ENCODE measurements around the gene POC1A. TPM values are rescaled to one million over a fixed set of nuclear protein-coding genes. Genes with fewer than 3 reads are reported as not detected.
A peak's percentile ranks its signal among the peaks of the same experiment; 100 is the strongest.

POC1A gene
- total and polyA plus RNA-seq, 10 donors, result 1.6 to 4.4 (median 2.9) TPM

GRCh38 chr3:52109611-52110301 is 44.5 kb downstream of the POC1A start:
- DNase-seq, result peak; percentile 51
- Histone ChIP-seq H3K27ac (no peak overlapping the region), H3K9me3 (no peaks in the 10 kb centered on the region), H3K36me3 (peaks cover 0 to 24% (median 0%) of the 10 kb centered on the region in 6 donors), H3K4me3 (no peak overlapping the region), H3K4me1 (peaks cover 0 to 28% (median 18%) of the 10 kb centered on the region in 6 donors), H3K27me3 (replicated peaks in 1 of 7) (no peaks in the 10 kb centered on the region)
- 61 to 73% (median 63%) methylated on average over 8 of the region's 8 CpGs for WGBS, 5 donors
- TF ChIP-seq CTCF (IDR thresholded peaks at IDR 0.05 in 8 of 11, conservative IDR thresholded peaks at IDR 0.05 in 3 of 11) (no peak), POLR2AphosphoS5 (IDR thresholded peaks at IDR 0.05) (no peak), POLR2A (IDR thresholded peaks at IDR 0.05) (no peak)
- intact Hi-C loops (cut with DNase I; ENCODE audit: low total_unique reads), result no loop called here

- no peak overlapping the region for H3K4me3 ChIP-seq
- no peaks in the 10 kb centered on the region for H3K27me3 ChIP-seq (replicated peaks in 1 of 7)
- no peak for TF ChIP-seq CTCF (IDR thresholded peaks at IDR 0.05 in 8 of 11, conservative IDR thresholded peaks at IDR 0.05 in 3 of 11)
- TF ChIP-seq POLR2A (IDR thresholded peaks at IDR 0.05), result no peak
- TF ChIP-seq POLR2AphosphoS5 (IDR thresholded peaks at IDR 0.05), result no peak
- H3K4me1 ChIP-seq, result peaks cover 0 to 28% (median 18%) of the 10 kb centered on the region in 6 donors
- WGBS, 5 donors, result 59 to 71% (median 64%) methylated on average over 16 to 20 of the region's 20 CpGs
- no peak overlapping the region for H3K27ac ChIP-seq
- peaks cover 0 to 16% (median 0%) of the 10 kb centered on the region in 6 donors for H3K36me3 ChIP-seq
- intact Hi-C loops (cut with DNase I; ENCODE audit: low total_unique reads), result no loop called here
- DNase-seq, result peak; percentile 63
- no peaks in the 10 kb centered on the region for H3K9me3 ChIP-seq
Observed at GRCh38 chr3:52108302-52109232, 45.7 kb downstream of the POC1A start.

- intact Hi-C loops (cut with DNase I; ENCODE audit: low total_unique reads), result no loop called here
- peak; percentile 49 for DNase-seq
- Histone ChIP-seq H3K4me3 (no peak overlapping the region), H3K27ac (no peak overlapping the region), H3K9me3 (peaks cover 0 to 3% (median 0%) of the 10 kb centered on the region in 8 donors), H3K27me3 (replicated peaks in 1 of 7) (no peaks in the 10 kb centered on the region), H3K4me1 (peaks cover 0 to 28% (median 18%) of the 10 kb centered on the region in 6 donors), H3K36me3 (peaks cover 0 to 8% (median 0%) of the 10 kb centered on the region in 6 donors)
- TF ChIP-seq POLR2A (IDR thresholded peaks at IDR 0.05) (no peak), POLR2AphosphoS5 (IDR thresholded peaks at IDR 0.05) (no peak), CTCF (IDR thresholded peaks at IDR 0.05 in 8 of 11, conservative IDR thresholded peaks at IDR 0.05 in 3 of 11) (no peak)
- WGBS, 5 donors, result 84 to 98% (median 95%) methylated on average over 8 to 11 of the region's 11 CpGs
Observed at GRCh38 chr3:52106951-52107611, 47.1 kb downstream of the POC1A start.
